ENCODE results near the gene PEX14.

The PEX14 gene

DNA sequence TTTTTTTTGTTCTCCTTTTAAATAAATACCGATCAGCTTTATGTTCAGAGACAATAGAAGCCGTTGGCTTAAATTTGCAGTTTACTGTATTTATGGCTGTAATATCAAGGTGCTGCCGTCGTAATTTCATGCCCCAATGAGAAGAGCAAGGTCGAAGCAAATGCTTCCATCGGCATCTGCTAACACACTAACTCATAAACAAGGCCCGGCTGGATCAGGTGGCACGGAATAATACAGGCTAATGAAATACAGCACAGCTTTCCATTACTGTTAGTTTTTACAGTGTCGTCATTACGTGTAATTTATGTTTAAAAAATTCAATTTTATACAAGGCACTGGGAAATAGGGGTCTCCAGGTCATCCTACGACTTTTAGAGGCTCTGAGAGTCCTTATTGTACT lies 119.0 kb downstream of the PEX14 start:
- TF ChIP-seq POLR2AphosphoS5 (IDR thresholded peaks at IDR 0.05; ENCODE audit: low read depth, low read length): no peak
- TF ChIP-seq TAF1 (IDR thresholded peaks at IDR 0.05; ENCODE audit: borderline replicate concordance, insufficient read depth, low read length): no peak
- TF ChIP-seq, protein P1, sequence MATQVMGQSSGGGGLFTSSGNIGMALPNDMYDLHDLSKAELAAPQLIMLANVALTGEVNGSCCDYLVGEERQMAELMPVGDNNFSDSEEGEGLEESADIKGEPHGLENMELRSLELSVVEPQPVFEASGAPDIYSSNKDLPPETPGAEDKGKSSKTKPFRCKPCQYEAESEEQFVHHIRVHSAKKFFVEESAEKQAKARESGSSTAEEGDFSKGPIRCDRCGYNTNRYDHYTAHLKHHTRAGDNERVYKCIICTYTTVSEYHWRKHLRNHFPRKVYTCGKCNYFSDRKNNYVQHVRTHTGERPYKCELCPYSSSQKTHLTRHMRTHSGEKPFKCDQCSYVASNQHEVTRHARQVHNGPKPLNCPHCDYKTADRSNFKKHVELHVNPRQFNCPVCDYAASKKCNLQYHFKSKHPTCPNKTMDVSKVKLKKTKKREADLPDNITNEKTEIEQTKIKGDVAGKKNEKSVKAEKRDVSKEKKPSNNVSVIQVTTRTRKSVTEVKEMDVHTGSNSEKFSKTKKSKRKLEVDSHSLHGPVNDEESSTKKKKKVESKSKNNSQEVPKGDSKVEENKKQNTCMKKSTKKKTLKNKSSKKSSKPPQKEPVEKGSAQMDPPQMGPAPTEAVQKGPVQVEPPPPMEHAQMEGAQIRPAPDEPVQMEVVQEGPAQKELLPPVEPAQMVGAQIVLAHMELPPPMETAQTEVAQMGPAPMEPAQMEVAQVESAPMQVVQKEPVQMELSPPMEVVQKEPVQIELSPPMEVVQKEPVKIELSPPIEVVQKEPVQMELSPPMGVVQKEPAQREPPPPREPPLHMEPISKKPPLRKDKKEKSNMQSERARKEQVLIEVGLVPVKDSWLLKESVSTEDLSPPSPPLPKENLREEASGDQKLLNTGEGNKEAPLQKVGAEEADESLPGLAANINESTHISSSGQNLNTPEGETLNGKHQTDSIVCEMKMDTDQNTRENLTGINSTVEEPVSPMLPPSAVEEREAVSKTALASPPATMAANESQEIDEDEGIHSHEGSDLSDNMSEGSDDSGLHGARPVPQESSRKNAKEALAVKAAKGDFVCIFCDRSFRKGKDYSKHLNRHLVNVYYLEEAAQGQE (IDR thresholded peaks at IDR 0.05; ENCODE audit: insufficient read depth in 1 of 2, low read depth in 2 of 2, low read length in 2 of 2): no peak
- no peak for TF ChIP-seq SIN3A (IDR thresholded peaks at IDR 0.05; ENCODE audit: borderline replicate concordance, insufficient read depth, low read length)
- no peak for TF ChIP-seq FOXP2 (optimal IDR thresholded peaks at IDR 0.05; ENCODE audit: borderline replicate concordance, extremely low read depth, extremely low read length, insufficient read depth)

- no peak for TF ChIP-seq SIN3A (IDR thresholded peaks at IDR 0.05; ENCODE audit: borderline replicate concordance, insufficient read depth, low read length)
- TF ChIP-seq, protein P1 (IDR thresholded peaks at IDR 0.05; ENCODE audit: insufficient read depth in 1 of 2, low read depth in 2 of 2, low read length in 2 of 2): no peak
- TF ChIP-seq FOXP2 (optimal IDR thresholded peaks at IDR 0.05; ENCODE audit: borderline replicate concordance, extremely low read depth, extremely low read length, insufficient read depth): no peak
- TF ChIP-seq TAF1 (IDR thresholded peaks at IDR 0.05; ENCODE audit: borderline replicate concordance, insufficient read depth, low read length): no peak
- TF ChIP-seq POLR2AphosphoS5 (IDR thresholded peaks at IDR 0.05; ENCODE audit: low read depth, low read length): no peak
Measured at GRCh38 chr1:10594595-10595223, 120.0 kb downstream of the PEX14 start.

DNA sequence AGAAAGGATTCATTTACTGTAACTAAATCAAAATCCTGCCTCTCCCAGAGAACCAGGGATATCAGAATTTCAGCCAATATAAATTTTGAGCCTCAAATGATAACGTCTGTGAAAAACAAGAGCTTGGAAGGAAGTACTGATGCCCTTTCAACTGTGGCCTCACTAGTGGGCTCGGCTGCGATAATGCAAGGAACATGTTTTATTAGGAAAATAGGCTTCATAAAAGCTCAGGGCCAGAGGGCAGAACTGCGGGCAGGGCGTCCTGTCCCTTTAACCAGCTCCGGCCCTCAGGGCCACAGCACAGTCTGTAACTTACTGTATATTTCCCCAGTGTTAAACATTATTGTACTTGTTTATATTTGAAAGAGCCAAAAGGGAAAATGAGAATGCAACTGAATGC lies 122.0 kb downstream of the PEX14 start:
- TF ChIP-seq POLR2AphosphoS5 (IDR thresholded peaks at IDR 0.05; ENCODE audit: low read depth, low read length) (no peak), FOXP2 (optimal IDR thresholded peaks at IDR 0.05; ENCODE audit: borderline replicate concordance, extremely low read depth, extremely low read length, insufficient read depth) (no peak), TAF1 (IDR thresholded peaks at IDR 0.05; ENCODE audit: borderline replicate concordance, insufficient read depth, low read length) (no peak), SIN3A (IDR thresholded peaks at IDR 0.05; ENCODE audit: borderline replicate concordance, insufficient read depth, low read length) (no peak)
- TF ChIP-seq, protein P1 (IDR thresholded peaks at IDR 0.05; ENCODE audit: insufficient read depth in 1 of 2, low read depth in 2 of 2, low read length in 2 of 2): no peak

DNA sequence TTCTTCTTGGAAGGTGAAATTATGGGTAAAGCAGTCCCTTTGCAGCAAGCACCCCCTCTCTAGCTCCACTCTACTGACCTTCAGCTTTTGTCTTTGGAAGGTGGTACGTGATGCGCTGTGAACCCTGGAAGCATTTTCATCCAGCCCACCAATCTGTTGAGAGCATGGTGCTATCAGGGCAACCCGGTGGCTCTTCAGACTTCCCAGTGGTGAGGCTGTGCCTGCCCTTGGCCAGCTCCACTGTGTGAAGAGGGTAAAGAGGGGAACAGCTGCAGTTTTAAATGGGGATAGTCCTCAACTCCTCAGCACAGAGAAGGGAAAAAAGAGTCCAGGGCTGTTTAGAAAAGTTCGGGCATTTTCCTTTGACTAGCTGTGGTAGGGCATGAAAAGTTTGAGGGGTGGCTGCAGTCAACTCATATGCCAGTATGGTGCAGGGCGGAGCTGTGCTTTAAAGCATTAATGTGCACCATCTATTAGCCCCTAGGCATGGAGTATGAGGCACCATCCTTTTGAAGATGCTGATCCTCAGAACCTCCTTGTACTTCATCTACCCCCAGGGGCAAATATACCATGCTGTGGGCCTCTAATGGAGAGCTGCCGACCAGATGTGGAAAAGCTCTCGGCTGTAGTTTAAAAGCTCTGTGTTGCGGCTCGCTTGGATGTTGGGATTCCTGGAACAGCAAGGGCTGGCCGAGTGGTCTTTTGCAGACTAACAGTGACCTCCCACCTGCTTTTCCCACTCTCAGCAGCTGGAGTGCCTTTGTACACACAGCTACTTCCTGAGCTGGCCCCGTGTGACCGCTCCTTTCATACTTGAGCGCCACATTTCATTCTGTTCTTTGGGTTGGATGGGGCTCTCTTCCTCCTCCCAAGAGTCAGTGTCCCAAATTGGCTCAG lies 123.0 kb downstream of the PEX14 start:
- TF ChIP-seq SIN3A (IDR thresholded peaks at IDR 0.05; ENCODE audit: borderline replicate concordance, insufficient read depth, low read length): no peak
- TF ChIP-seq, protein P1 (IDR thresholded peaks at IDR 0.05; ENCODE audit: insufficient read depth in 1 of 2, low read depth in 2 of 2, low read length in 2 of 2): no peak
